Gastroesophageal sphincter (tissue), 4 donors: ENCODE results near the gene FBXO42. TPM values are rescaled to one million over a fixed set of nuclear protein-coding genes. Genes with fewer than 3 reads are reported as not detected.
"Not testable (repeated sequence)": the region's sequence is repeated elsewhere in the genome, so short reads cannot be mapped to it uniquely, and the experiment has no call there.

Experiments
- ATAC-seq: fragments of 150-250 bp; one replicate; pipeline ENCODE4 v1.9.1; 2016; ENCODE audit warnings: mild to moderate bottlenecking, moderate library complexity
- H3K27ac ChIP-seq, 4 donors: fragments of 200-600 bp; sonication (generic) in 3 of 4; 1 replicate in 3 of 4; 2 replicates in 1 of 4; pipeline ENCODE4 v1.5.1; 2016 to 2019
- H3K27me3 ChIP-seq: fragments of 200-600 bp; sonication (generic); one replicate; pipeline ENCODE4 v1.5.1; 2019
- H3K36me3 ChIP-seq, 2 donors: fragments of 200-600 bp; sonication (generic); one replicate each; pipeline ENCODE4 v1.5.1; 2019; ENCODE audit warnings: control low read depth in 1 of 2
- H3K4me1 ChIP-seq, 3 donors: fragments of 200-600 bp; sonication (generic); 1 replicate in 2 of 3; 2 replicates in 1 of 3; pipeline ENCODE4 v1.5.1; 2016 to 2019; ENCODE audit warnings: control low read depth in 2 of 3
- H3K4me3 ChIP-seq, 2 donors: fragments of 200-600 bp; sonication (generic); one replicate each; pipeline ENCODE4 v1.5.1; 2019; ENCODE audit warnings: mild to moderate bottlenecking in 1 of 2, moderate library complexity in 1 of 2
- H3K9me3 ChIP-seq, 3 donors: fragments of 200-600 bp; sonication (generic); one replicate each; pipeline ENCODE4 v1.5.1; 2017 to 2019; ENCODE audit warnings: control low read depth in 2 of 3
- CTCF ChIP-seq, 4 experiments: fragments of 200-600 bp in 2 of 4; fragments of 450-650 bp in 2 of 4; sonication (generic) in 1 of 4; IDR thresholded peaks; one replicate each; pipeline ENCODE4 v1.5.1; 2017 to 2019; ENCODE audit warnings: antibody characterized with exemption in 4 of 4, mild to moderate bottlenecking in 2 of 4, moderate library complexity in 2 of 4
- EP300 ChIP-seq: sonication (generic); formaldehyde crosslinking; IDR thresholded peaks from one replicate; pipeline ENCODE4 v1.6.1; 2017; ENCODE audit warnings: antibody characterized with exemption, mild to moderate bottlenecking
- POLR2A ChIP-seq, 2 donors: fragments of 450-650 bp; IDR thresholded peaks; one replicate each; pipeline ENCODE4 v1.6.1; 2017; ENCODE audit warnings: antibody characterized with exemption in 2 of 2, mild to moderate bottlenecking in 2 of 2, moderate library complexity in 1 of 2
- POLR2AphosphoS5 ChIP-seq: sonication (generic); formaldehyde crosslinking; IDR thresholded peaks from one replicate; pipeline ENCODE4 v1.6.1; 2017; ENCODE audit warnings: antibody characterized with exemption
- WGBS, 2 donors: methylation state at CpG; one replicate each; pipeline ENCODE4 v1.1.5; 2018; ENCODE audit warnings: low coverage in 1 of 2; 5-methylcytosine and 5-hydroxymethylcytosine counted together
- total RNA-seq, 4 donors: library from RNA; depleted of rRNA; stranded (reverse); fragments of >200 nt; gene quantifications; one replicate each; pipeline ENCODE4 v1.1.0, GENCODE V29; 2016

FBXO42 gene
- total RNA-seq, 4 donors from 2014 or later, result 26.8 to 33.0 (median 29.7) TPM

- Histone ChIP-seq H3K27ac (peak overlapping the region; percentile 43 to 96 (median 94)), H3K4me3 (peak overlapping the region; percentile 78 to 84), H3K4me1 (peaks cover 0 to 42% (median 12%) of the 10 kb centered on the region in 3 donors), H3K9me3 (no peaks in the 10 kb centered on the region), H3K36me3 (no peaks in the 10 kb centered on the region), H3K27me3 (no peaks in the 10 kb centered on the region)
- 39 to 69% methylated on average over 5 to 9 of the region's 11 CpGs for WGBS, 2 donors
- ATAC-seq, result no peak
- TF ChIP-seq EP300, result no peak
- no peak for TF ChIP-seq POLR2A (IDR thresholded peaks at IDR 0.05)
- TF ChIP-seq POLR2AphosphoS5, result no peak
- TF ChIP-seq CTCF (IDR thresholded peaks at IDR 0.05), result no peak
These were observed 709 bp upstream of the FBXO42 start for GRCh38 chr1:16352842-16353535.

- WGBS, 2 donors, result 0 to 2% methylated on average over 12 to 14 of the region's 20 CpGs
- Histone ChIP-seq H3K4me3 (peak overlapping the region; percentile 78 to 84), H3K4me1 (peaks cover 0 to 52% (median 12%) of the 10 kb centered on the region in 3 donors), H3K27ac (peak overlapping the region; percentile 80 to 96 (median 94)), H3K36me3 (no peaks in the 10 kb centered on the region), H3K27me3 (no peaks in the 10 kb centered on the region), H3K9me3 (no peaks in the 10 kb centered on the region)
- no peak for ATAC-seq
- TF ChIP-seq CTCF (IDR thresholded peaks at IDR 0.05), result no peak
- TF ChIP-seq EP300, result no peak
- no peak for TF ChIP-seq POLR2A (IDR thresholded peaks at IDR 0.05)
- no peak for TF ChIP-seq POLR2AphosphoS5
These were observed 755 bp downstream of the FBXO42 start for GRCh38 chr1:16351456-16351993.

- H3K36me3 ChIP-seq, result no peaks in the 10 kb centered on the region
- WGBS, 2 donors, result 41 to 51% methylated on average over 2 of the region's 2 CpGs
- H3K27me3 ChIP-seq, result no peaks in the 10 kb centered on the region
- no peak for ATAC-seq
- no peaks in the 10 kb centered on the region for H3K9me3 ChIP-seq
- H3K4me1 ChIP-seq, result peaks cover 0 to 59% (median 12%) of the 10 kb centered on the region in 3 donors
- TF ChIP-seq POLR2AphosphoS5, result no peak
- TF ChIP-seq EP300, result no peak
- TF ChIP-seq POLR2A (IDR thresholded peaks at IDR 0.05), result no peak
- TF ChIP-seq CTCF (IDR thresholded peaks at IDR 0.05), result no peak
- H3K4me3 ChIP-seq, result peak overlapping the region in 1 of 2 donors; percentile 84
- H3K27ac ChIP-seq, result peak overlapping the region in 2 of 4 donors; percentile 41 to 94
These were observed 2.4 kb downstream of the FBXO42 start for GRCh38 chr1:16349847-16350406.

GRCh38 chr1:16348414-16349182 lies 3.7 kb downstream of the FBXO42 start:
- TF ChIP-seq CTCF (IDR thresholded peaks at IDR 0.05), result no peak
- TF ChIP-seq POLR2A (IDR thresholded peaks at IDR 0.05), result no peak
- TF ChIP-seq EP300, result no peak
- no peak for TF ChIP-seq POLR2AphosphoS5
- H3K4me1 ChIP-seq, result peaks cover 0 to 59% (median 12%) of the 10 kb centered on the region in 3 donors
- H3K27ac ChIP-seq, result no peak overlapping the region
- no peak overlapping the region for H3K4me3 ChIP-seq
- no peaks in the 10 kb centered on the region for H3K36me3 ChIP-seq
- H3K9me3 ChIP-seq, result no peaks in the 10 kb centered on the region
- no peak for ATAC-seq
- 92% methylated on average over 2 to 14 of the region's 14 CpGs for WGBS, 2 donors
- H3K27me3 ChIP-seq, result no peaks in the 10 kb centered on the region

GRCh38 chr1:16343276-16343675 lies 9.0 kb downstream of the FBXO42 start:
- not testable (repeated sequence) for ATAC-seq, H3K9me3 ChIP-seq, H3K4me3 ChIP-seq, H3K27ac ChIP-seq, H3K27me3 ChIP-seq
- H3K36me3 ChIP-seq, result peaks cover 0 to 12% of the 10 kb centered on the region in 2 donors
- peaks cover 0 to 34% (median 0%) of the 10 kb centered on the region in 3 donors for H3K4me1 ChIP-seq
- WGBS, 2 donors, result 87 to 93% methylated on average over 4 to 6 of the region's 6 CpGs
